Prostate gland (tissue), 2 donors: ENCODE measurements around the gene RABGAP1. TPM values are rescaled to one million over a fixed set of nuclear protein-coding genes. Genes with fewer than 3 reads are reported as not detected.

Experiments used
- DNase-seq: peaks from one replicate; pipeline ENCODE4 v3.0.0-alpha.2; 2019; ENCODE audit warnings: low spot score
- H3K27ac ChIP-seq, 2 donors: fragments of 200-600 bp; sonication (generic); 2 replicates each; pipeline ENCODE4 v1.5.1; 2017 to 2019
- H3K27me3 ChIP-seq: fragments of 200-600 bp; sonication (generic); replicated peaks from 2 replicates; pipeline ENCODE4 v1.5.1; 2019; ENCODE audit not compliant: insufficient read depth
- H3K36me3 ChIP-seq, 2 donors: fragments of 200-600 bp; sonication (generic); 1 replicate in 1 of 2; 2 replicates in 1 of 2; pipeline versions ENCODE4 v1.5.1 to v1.8.1; 2017 to 2019
- H3K4me1 ChIP-seq: fragments of 200-600 bp; sonication (generic); replicated peaks from 2 replicates; pipeline ENCODE4 v1.5.1; 2019
- H3K4me3 ChIP-seq, 2 donors: fragments of 200-600 bp; sonication (generic); 2 replicates each; pipeline ENCODE4 v1.5.1; 2017 to 2019
- H3K9me3 ChIP-seq: fragments of 200-600 bp; sonication (generic); 2 replicates; pipeline ENCODE4 v1.5.1; 2017
- POLR2A ChIP-seq: fragments of 450-650 bp; IDR thresholded peaks from one replicate; pipeline ENCODE4 v1.6.1; 2016; ENCODE audit warnings: antibody characterized with exemption, mild to moderate bottlenecking
- POLR2AphosphoS5 ChIP-seq: sonication (generic); formaldehyde crosslinking; IDR thresholded peaks from one replicate; pipeline ENCODE4 v1.6.1; 2017; ENCODE audit warnings: antibody characterized with exemption
- WGBS: methylation state at CpG from one replicate; pipeline ENCODE4 v1.1.5; 2018; 5-methylcytosine and 5-hydroxymethylcytosine counted together
- intact Hi-C: fragments of 100-400 bp; cut with DNase I; formaldehyde crosslinking; loops from one replicate; pipeline ENCODE4 v1.14.2; 2022
- total RNA-seq, 2 donors: library from RNA; depleted of rRNA; stranded (reverse); fragments of >200 nt; gene quantifications; one replicate each; pipeline ENCODE4 v1.1.0, GENCODE V29; 2016
- TF ChIP-seq, protein P1 (sequence below), 4 experiments: fragments of 200-600 bp in 2 of 4; fragments of 450-650 bp in 2 of 4; sonication (generic) in 2 of 4; IDR thresholded peaks; 1 replicate in 3 of 4; 2 replicates in 1 of 4; pipeline ENCODE4 v1.5.1; 2016 to 2019; ENCODE audit warnings: antibody characterized with exemption in 4 of 4, mild to moderate bottlenecking in 2 of 4, moderate library complexity in 2 of 4

The RABGAP1 gene
- total RNA-seq, 2 donors from 2014 or later: 59.8 to 104 TPM

DNA sequence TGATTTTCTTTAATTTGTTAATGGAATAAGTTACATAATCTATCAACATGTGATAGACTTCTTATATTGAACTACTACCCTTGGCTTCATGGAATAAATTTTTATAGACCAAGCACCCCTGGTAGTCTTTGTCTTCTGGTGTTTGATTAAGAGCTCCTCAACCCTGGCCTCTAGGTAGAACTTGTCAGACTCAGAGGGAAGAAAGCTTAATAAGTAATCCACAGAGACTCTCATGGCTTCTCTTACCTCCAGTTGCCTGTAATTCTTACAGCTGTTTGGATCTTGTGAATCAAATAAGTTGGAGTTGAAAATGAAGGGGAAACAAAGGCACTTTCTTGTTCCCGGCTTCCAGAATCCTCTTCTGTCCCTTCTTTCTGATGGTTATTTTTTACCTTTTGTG is 85.6 kb downstream of the RABGAP1 start:
- no peak overlapping the region for H3K27ac ChIP-seq
- DNase-seq: no peak
- no peaks in the 10 kb centered on the region for H3K27me3 ChIP-seq
- no peaks in the 10 kb centered on the region for H3K4me1 ChIP-seq
- intact Hi-C loops: no loop called here
- no peaks in the 10 kb centered on the region for H3K36me3 ChIP-seq
- WGBS: 96% methylated on average over 1 of the region's 1 CpG
- H3K4me3 ChIP-seq: no peak overlapping the region
- H3K9me3 ChIP-seq: no peaks in the 10 kb centered on the region
- TF ChIP-seq, protein P1, sequence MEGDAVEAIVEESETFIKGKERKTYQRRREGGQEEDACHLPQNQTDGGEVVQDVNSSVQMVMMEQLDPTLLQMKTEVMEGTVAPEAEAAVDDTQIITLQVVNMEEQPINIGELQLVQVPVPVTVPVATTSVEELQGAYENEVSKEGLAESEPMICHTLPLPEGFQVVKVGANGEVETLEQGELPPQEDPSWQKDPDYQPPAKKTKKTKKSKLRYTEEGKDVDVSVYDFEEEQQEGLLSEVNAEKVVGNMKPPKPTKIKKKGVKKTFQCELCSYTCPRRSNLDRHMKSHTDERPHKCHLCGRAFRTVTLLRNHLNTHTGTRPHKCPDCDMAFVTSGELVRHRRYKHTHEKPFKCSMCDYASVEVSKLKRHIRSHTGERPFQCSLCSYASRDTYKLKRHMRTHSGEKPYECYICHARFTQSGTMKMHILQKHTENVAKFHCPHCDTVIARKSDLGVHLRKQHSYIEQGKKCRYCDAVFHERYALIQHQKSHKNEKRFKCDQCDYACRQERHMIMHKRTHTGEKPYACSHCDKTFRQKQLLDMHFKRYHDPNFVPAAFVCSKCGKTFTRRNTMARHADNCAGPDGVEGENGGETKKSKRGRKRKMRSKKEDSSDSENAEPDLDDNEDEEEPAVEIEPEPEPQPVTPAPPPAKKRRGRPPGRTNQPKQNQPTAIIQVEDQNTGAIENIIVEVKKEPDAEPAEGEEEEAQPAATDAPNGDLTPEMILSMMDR (IDR thresholded peaks at IDR 0.05): no peak
- no peak for TF ChIP-seq POLR2A
- no peak for TF ChIP-seq POLR2AphosphoS5

DNA sequence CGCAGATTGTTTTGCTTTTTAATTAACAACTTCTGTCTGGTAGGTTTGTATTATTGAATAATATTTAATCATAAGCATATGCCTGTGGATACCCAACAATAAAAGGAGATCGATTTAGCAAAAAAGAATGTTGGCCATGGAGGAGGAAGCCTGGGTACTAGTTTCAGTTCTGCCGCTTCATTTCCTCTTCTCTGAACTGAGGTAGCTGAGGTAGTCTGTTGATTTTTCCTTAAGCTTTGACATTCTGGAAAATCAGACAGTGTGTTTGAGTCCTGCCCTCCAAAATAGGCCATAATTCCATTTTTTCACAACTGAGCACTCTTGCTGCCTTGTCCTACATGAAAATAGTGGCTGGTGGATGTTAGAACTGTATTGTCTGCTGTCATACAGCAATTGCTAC is 86.7 kb downstream of the RABGAP1 start:
- Histone ChIP-seq H3K27me3 (no peaks in the 10 kb centered on the region), H3K4me1 (no peaks in the 10 kb centered on the region), H3K9me3 (no peaks in the 10 kb centered on the region), H3K27ac (no peak overlapping the region), H3K4me3 (no peak overlapping the region), H3K36me3 (no peaks in the 10 kb centered on the region)
- intact Hi-C loops: no loop called here
- TF ChIP-seq, protein P1 (IDR thresholded peaks at IDR 0.05): no peak
- TF ChIP-seq POLR2A (no peak), POLR2AphosphoS5 (no peak)
- no peak for DNase-seq
- 81% methylated on average over 3 of the region's 3 CpGs for WGBS

DNA sequence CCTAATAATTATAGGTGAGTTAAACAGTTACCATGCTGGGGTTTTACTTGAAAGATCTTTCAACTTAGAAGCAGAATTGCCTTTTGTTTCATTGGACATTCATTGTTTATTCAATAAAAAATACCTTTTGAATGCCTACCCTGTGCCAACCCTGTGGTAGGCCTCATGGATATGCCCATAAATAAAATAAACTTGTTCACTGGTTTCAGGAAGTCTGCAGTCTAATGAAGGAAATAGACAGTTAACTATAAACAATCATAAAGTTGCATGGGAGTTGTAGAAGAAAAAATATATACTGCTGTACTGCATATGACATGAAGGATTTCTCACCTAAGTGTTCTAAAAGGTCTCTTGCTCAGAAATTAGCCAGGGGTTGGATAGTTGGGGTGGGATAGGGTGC is 87.3 kb downstream of the RABGAP1 start:
- Histone ChIP-seq H3K27ac (no peak overlapping the region), H3K9me3 (no peaks in the 10 kb centered on the region), H3K4me1 (no peaks in the 10 kb centered on the region), H3K27me3 (no peaks in the 10 kb centered on the region), H3K36me3 (no peaks in the 10 kb centered on the region), H3K4me3 (no peak overlapping the region)
- TF ChIP-seq POLR2A (no peak), POLR2AphosphoS5 (no peak)
- TF ChIP-seq, protein P1 (IDR thresholded peaks at IDR 0.05): no peak
- DNase-seq: no peak
- intact Hi-C loops: no loop called here

DNA sequence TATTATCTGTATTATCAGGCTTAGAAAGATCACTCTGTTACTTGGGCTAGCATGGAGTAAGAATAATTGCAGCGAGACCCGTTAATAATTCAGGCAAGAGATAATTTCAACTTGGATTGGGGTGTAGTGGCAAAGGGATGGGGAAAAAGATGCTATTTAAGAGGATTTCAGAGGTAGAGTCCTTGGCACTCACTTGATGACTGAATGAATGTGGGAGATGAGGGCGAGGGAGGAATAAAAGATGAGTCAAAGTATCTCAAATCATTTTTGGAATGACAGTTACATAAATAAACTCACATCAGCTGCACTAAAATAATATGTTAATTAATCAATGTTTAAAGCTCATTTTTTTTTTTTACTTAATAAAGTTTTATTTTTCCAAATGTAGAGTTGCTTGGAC is 88.2 kb downstream of the RABGAP1 start:
- WGBS: 96% methylated on average over 3 of the region's 3 CpGs
- Histone ChIP-seq H3K27ac (no peak overlapping the region), H3K9me3 (no peaks in the 10 kb centered on the region), H3K27me3 (no peaks in the 10 kb centered on the region), H3K36me3 (no peaks in the 10 kb centered on the region), H3K4me1 (no peaks in the 10 kb centered on the region), H3K4me3 (no peak overlapping the region)
- intact Hi-C loops: no loop called here
- TF ChIP-seq POLR2AphosphoS5: no peak
- TF ChIP-seq, protein P1 (IDR thresholded peaks at IDR 0.05): no peak
- no peak for TF ChIP-seq POLR2A
- DNase-seq: no peak

DNA sequence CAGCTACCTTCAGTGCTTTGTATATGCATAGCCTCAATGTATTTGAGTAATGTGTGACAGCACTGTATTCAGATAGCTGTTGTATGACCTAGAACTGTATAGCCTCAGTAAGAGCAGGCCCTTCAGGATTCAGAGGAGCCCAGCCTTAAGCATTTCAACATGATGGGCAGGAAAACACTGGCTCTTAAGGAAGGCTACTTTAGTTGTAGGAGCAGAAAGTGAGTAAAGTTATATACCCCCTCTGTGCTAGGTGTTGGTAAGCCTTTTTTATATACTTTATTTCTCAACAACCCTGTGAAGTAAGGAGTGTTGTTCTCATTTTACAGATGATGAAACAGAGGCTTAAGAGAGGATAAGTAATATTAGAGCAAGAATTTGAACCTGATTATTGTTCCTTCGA is 91.1 kb downstream of the RABGAP1 start:
- intact Hi-C loops: no loop called here
- Histone ChIP-seq H3K27me3 (no peaks in the 10 kb centered on the region), H3K4me1 (no peaks in the 10 kb centered on the region), H3K36me3 (no peaks in the 10 kb centered on the region), H3K9me3 (no peaks in the 10 kb centered on the region), H3K4me3 (no peak overlapping the region), H3K27ac (no peak overlapping the region)
- TF ChIP-seq, protein P1 (IDR thresholded peaks at IDR 0.05): no peak
- TF ChIP-seq POLR2AphosphoS5: no peak
- no peak for TF ChIP-seq POLR2A
- DNase-seq: no peak
- WGBS: 72% methylated on average over 1 of the region's 1 CpG
